Measurements from ENCODE around the gene N4BP3. TPM values are rescaled to one million over a fixed set of nuclear protein-coding genes. Genes with fewer than 3 reads are reported as not detected.
"Not testable (repeated sequence)": the region's sequence is repeated elsewhere in the genome, so short reads cannot be mapped to it uniquely, and the experiment has no call there.

N4BP3 gene
- polyA plus RNA-seq, 3 donors = 3.8 to 4.4 (median 3.9) TPM

DNA sequence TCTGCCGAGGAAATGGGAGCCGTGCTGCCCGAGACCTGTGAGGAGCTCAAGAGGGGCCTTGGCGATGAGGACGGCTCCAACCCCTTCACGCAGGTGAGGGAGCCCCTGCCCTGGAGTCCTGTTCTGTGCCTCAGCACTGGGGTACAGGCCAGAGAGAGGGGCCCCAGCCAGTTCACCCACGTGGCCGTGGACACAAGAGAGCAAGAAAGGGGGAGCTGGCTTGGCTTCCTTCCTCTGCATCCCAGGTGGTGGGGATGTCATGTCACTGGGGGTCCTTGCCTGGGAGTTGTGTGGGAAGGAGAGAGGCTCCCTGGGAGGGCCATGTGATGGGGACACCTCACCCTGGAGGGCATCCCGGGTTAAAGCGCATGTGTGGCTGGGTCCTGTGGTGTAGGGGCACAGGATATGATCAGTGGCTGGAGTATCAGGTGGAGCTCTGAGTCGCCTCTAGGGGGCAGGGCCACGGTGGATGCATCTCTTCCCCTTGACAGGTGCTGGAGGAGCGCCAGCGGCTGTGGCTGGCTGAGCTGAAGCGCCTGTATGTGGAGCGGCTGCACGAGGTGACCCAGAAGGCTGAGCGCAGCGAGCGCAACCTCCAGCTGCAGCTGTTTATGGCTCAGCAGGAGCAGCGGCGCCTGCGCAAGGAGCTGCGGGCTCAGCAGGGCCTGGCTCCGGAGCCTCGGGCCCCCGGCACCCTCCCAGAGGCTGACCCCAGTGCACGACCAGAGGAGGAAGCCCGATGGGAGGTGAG is 7.5 kb downstream of the N4BP3 start:
- DNase-seq (ENCODE audit: low read depth in 3 of 3, low spot score in 2 of 3) = peak in 2 of 3 donors; percentile 74 to 83

DNA sequence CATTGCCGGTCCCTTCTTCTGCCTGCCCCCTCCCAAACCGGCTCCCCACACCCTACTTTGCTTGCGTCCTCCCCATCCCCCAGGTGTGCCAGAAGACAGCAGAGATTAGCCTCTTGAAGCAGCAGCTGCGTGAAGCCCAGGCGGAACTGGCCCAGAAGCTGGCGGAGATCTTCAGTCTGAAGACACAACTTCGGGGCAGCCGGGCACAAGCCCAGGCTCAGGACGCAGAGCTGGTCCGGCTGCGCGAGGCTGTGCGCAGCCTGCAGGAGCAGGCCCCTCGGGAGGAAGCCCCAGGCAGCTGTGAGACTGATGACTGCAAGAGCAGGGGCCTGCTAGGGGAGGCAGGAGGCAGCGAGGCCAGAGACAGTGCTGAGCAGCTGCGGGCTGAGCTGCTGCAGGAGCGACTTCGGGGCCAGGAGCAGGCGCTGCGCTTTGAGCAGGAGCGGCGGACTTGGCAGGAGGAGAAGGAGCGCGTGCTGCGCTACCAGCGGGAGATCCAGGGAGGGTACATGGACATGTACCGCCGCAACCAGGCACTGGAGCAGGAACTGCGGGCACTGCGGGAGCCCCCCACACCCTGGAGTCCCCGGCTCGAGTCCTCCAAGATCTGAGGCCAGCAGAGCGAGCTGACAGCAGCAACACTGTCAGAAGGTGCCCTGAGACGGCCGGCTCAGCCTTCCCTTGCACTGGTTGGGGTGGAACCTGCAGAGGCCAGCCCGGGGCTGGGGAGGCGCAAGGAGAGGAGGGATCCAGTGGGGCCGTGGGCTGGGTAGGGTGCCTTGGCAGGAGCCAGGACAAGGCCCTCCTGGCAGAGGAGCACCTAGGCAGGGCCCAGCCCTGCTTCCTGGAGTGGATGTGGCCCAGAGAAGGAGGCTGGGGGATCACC is 8.3 kb downstream of the N4BP3 start:
- no peak for DNase-seq (ENCODE audit: low read depth in 3 of 3, low spot score in 2 of 3)

DNA sequence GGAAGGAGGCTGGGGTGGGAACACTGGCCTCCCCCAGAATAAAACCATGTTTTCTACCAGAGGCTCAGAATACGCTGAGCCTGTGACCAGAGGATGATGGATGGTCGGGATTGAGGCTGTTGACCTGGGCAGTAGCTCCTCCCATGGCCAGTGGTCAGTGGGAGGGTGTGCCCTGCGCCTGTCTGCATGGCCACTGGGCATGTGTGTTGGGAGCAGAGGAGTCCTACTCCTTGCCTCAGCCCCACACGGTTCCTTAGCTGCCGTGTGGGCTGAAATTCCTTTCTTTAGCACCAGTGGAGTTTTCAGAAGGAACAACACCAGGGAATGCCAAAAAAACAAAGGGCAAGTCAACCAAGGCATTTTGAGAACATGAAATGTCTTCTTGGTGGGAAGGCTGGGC is 9.0 kb downstream of the N4BP3 start:
- DNase-seq (ENCODE audit: low read depth in 3 of 3, low spot score in 2 of 3) = no peak

DNA sequence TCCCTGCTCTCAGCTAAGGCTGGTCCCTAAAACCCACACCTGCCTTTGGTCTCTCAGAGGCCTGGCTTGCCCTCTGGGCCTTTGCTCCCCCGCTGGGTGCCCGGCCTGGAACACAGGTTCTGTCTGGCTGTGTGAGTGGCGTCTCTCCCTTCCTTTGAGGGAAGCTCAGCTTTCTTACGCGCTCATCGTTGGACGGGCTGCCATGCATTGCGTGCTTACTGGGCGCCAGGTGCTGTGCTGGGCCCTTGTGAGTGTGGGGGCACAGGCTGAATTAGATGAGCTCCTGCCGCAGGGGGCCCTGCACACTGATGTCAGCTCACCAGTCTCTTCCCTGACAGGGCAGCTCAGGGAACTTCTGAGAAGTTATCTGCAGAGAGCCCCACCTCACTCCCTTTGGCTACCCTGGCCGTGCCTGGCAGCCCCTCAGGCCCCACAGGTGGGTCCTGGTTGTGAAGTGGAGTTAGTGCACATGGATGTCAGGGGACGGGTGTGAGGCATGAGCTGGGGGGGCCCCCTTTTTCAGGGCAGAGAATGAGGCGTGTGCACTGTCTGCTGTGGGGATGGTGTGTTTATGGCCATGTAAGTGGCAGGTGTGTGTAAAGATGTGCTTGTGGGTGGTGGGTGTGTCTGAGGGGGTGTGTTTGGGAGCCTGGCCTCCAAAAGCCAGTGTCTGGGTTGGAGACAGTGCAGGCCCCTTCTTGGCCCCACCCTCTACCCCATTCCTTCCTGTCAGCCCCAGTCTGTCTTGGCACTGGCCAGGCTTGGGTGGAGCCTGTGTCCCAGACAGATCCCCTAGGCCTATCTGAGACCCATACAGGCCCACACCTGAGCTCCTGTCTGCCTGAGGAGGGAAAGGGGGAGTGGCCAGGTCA is 10.0 kb downstream of the N4BP3 start:
- no peak for DNase-seq (ENCODE audit: low read depth in 3 of 3, low spot score in 2 of 3)

DNA sequence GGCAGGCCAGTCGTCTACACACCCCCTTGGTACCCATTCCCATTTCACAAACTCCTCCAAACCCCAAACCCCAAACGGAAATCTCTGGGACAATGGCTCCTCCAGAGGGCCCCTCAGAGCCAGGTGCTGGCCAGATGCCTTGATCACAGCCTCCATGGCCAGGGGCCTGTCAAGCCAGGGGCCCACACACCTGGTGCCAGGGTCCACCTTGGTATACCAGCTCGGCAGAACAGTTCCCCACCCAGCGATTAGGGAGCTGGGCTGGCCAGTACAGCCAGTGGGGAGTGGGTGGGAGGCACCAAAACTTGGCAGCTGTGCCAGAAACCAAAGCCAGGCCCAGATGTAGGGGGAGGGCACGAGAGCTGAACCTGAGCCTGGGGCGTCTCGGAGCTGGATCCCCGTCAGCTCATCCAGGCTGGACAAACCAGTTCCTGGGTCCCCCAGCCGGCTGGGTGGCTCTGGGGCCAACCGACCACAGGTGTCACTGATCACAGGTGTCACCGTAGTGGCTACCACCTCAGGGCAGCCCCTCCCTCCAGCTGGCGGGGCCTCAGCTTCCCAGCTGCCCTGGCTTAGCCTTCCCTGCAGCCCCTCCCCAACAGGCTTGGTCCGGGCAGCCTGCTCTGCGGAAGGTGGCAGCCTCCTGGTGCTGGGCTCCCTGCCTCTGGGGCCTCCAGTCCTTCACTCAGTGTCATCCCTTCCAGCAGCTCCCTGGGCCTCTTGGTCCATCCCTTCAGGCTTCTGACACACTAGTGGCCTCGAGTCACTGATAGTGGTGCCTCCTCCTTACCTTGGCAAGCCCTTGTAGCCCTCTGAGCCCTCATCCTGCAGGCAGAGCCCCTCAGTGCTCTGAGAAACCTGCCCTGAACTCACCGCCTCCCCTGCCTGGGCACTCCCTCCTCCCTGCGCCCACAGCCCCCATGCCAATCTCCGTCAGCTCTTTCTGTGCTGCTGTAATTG is 10.9 kb downstream of the N4BP3 start:
- DNase-seq (ENCODE audit: low read depth in 3 of 3, low spot score in 2 of 3) = no peak

DNA sequence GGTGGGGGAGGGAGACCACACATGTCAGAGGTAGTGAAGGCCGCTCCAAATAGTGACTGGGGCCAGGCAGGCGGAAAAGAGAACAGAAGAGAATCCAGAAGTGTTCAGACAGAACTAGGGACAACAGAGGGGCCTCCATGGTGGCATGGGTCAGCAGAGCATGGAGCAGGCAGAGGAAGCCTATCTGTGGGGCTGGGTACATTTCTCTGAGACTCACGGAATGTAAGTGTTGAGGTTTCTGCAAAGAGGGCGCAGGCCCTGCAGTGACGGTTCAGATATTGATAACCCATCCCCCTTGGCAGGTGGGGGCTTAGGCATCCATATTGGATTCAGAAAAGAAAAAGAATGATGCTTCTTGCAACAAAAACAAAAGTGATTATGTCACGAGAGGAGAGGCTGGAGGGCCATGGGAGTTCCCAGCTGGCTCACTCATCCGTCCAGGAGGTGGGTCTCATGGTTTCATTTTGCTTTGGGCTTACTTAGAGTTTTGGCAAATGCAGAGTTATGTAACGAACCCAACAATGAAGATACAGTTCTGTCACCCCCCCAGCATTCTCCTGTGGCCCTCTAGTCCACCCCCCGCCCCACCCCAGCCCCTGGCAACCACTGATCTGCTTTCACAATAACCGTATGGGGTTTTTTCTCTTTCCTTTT is 12.0 kb downstream of the N4BP3 start:
- DNase-seq (ENCODE audit: low read depth in 3 of 3, low spot score in 2 of 3) = no peak

DNA sequence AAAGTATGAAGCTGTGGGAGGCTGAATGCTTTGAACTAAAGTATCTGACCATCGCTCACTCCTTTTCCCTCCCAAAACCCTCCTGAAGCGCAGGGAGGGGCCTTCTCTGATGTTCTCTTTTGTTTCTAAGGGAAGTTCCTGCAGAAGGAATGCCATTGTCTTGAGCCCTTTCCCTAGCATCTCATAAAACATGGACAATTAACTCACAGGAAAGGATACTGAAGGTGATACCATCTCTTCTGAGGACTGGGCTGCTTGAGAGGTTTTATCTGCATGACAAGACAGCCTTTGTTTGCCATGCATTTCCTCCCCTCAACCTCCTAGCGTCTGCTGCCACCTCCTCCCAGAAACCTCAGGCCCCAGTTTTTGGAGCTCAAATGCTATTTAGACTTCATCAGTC is 13.2 kb downstream of the N4BP3 start:
- no peak for DNase-seq (ENCODE audit: low read depth in 3 of 3, low spot score in 2 of 3)

DNA sequence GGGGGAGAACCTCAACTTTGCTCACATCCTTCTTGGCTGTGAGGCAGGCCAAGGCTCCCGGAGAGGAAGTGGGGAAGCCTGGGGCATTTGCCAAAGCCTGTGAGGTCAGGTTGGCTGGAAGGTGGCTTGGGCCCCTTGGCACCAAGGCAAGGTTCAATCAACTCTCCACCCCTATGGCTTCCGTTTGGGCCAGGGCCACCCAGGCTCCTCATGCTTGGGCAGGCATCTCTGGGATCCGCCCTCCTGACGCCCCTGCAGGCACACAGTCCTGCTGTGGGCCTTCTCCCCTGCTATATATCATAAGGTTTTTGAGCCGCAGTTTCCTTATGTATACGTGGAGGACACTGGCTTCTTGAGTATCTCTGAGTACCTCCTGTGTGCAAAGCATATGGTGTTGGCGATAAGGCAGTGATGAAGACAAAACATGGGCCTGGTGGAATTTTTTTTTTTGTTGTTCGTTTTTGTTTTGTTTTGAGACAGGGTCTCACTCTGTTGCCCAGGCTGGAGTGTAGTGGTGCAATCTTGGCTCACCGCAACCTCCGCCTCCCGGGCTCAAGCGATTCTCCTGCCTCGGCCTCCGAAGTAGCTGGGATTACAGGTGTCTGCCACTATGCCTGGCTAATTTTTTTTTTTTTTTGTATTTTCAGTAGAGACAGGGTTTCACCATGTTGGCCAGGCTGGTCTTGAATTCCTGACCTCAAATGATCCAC is 14.1 kb downstream of the N4BP3 start:
- not testable (repeated sequence) for DNase-seq (ENCODE audit: low read depth in 3 of 3, low spot score in 2 of 3)

DNA sequence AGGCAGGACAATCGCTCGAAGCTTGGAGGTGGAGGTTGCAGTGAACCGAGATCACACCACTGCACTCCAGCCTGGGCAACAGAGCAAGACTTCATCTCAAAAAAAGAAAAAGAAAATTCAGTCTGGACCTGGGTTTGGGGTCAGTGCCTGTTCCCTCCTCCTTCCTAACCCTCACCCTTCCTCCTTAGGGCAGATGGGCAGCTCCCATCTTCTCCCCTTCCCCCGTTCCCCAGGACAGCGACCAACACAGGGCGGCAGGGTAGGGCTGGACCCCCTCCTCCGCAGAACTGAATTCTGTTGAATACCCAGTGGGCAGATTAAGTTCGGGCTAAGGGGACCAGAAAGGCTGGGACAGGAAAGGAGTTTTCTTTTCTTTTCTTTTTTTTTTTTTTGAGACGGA is 16.0 kb downstream of the N4BP3 start:
- no peak for DNase-seq (ENCODE audit: low read depth in 3 of 3, low spot score in 2 of 3)

DNA sequence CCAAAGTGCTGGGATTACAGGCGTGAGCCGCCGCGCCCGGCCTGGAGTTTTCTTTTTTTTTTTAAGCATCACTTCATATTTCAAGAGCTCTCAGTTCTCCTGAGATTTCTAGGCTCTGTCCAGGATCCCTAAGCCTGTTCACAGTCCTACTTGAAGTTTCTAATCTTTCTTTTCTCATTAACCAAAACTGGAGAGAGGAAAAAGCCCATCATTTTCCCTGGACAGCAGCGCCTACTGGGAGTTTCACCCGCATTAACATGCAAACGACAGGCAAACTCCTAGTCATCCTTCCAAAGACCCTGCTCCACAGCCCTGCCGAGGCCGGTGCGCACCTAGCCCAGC is 16.9 kb downstream of the N4BP3 start:
- not testable (repeated sequence) for DNase-seq (ENCODE audit: low read depth in 3 of 3, low spot score in 2 of 3)

DNA sequence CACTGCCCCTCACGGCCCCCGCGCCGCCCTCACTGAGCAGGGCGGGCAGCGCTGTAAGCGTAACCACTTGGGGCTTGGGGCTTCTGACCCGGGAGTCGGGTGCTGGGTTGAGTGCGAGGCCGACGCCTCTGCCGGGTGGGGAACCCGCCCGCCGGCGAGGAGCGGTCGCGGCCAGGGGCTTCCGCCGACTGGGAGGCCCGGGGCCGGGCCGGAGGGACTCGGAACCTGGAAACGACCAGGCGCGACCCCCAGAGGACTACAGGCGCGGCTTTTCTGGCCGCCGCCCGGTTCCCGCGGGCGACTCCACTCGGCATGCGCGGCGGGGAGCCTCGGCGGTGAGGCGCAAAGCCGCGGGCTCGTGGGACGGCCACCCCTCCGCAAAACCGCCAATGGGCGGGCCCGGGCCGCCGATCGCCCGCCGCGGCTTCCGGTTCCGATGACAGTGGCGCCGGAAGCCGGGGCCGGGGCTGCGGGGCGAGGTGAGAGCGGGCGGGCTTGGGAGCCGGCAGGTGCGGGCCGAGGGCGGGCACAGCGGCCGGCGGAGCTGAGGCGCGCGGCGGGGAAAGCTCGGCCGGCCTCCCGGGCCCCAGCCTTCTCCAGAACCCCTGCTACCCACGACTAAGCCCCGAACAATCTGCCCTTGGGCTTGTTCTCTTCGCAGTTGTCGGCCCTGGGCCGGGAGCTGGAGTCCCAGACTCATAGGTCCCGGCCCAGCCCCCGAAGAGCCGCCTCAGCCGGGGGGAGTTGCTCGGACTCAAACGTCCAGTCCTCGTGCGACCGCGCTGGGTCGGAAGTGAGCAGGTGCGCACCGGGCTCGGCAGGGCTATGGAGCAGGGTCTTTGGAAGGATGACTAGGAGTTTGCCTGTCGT is 17.5 kb downstream of the N4BP3 start, which contains the start of gene RMND5B:
Gene RMND5B (plus strand): TSS at position 439 of the 870 bp plus-strand sequence. CDS start 7,106 bp downstream, outside the sequence.
- peak in 1 of 3 donors; percentile 64 for DNase-seq (ENCODE audit: low read depth in 3 of 3, low spot score in 2 of 3)

DNA sequence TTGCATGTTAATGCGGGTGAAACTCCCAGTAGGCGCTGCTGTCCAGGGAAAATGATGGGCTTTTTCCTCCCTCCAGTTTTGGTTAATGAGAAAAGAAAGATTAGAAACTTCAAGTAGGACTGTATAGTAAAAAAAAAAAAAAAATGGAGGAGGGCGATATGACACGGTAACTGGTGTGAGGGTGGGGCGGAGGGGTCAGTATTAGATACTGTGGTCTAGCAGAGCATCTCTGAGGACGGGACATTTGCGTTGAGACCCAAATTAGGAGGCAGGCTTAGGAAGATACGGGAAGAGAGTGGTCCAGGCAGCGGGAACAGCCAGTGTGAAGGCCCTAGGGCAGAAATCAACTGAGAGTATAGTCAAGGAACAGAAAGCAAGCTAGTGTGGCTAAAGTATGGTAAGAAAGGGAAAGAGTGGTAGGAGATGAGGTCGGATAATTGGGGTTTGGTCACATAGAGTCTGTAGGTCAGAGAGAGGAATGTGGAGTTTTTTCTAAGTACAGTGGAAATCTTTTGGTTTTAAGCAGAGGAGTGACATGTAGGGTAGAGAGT is 18.2 kb downstream of the N4BP3 start:
- no peak for DNase-seq (ENCODE audit: low read depth in 3 of 3, low spot score in 2 of 3)

DNA sequence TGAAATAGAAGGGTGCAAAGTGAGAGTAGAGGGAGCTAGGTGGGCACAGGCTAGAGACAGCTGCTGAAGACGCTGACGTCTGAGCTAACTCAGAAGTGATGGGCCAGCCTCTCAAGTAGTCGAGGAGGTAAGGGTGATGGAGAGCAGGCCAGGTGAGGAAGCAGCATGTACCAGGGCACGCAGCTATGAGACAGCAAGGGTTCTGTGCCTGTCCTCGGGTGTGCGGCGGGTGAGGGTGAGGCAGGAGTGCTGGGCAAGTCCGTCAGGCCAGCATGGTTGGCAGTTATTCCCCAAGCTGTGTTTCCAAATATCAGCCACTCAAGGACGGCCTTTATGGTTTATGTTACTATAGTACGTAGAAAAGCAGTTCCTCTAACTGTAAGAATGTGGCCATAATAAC is 23.7 kb downstream of the N4BP3 start:
- DNase-seq (ENCODE audit: low read depth in 3 of 3, low spot score in 2 of 3) = no peak

DNA sequence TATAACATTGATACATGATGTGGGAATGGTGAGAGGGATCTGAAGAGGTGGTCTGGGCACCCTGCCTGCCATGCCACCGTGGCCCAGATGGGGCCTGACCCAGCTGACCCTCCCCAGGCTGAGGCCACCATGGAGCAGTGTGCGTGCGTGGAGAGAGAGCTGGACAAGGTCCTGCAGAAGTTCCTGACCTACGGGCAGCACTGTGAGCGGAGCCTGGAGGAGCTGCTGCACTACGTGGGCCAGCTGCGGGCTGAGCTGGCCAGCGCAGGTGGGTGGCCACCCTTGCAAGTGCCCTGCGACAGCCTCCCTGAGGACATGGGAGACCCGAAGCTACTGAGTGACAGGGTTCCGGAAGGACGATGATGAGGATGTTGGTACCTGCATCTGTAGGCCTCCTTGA is 24.7 kb downstream of the N4BP3 start:
- no peak for DNase-seq (ENCODE audit: low read depth in 3 of 3, low spot score in 2 of 3)

DNA sequence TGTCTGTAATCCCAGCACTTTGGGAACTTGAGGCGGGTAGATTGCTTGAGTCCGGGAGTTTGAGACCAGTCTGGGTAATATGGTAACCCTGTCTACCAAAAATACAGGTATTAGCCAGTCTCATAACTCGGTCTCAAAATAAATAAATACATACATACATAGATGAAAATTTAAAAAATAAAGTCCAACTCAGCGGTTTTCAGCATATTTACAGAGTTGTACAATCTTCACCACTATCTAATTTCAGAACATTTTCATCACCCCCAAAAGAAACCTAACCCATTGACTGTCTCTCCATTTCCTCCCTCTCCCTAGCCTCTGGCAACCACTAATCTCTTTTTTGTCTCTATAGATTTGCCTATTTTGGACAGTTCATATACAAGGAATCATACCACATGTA is 28.2 kb downstream of the N4BP3 start:
- DNase-seq (ENCODE audit: low read depth in 3 of 3, low spot score in 2 of 3) = no peak

DNA sequence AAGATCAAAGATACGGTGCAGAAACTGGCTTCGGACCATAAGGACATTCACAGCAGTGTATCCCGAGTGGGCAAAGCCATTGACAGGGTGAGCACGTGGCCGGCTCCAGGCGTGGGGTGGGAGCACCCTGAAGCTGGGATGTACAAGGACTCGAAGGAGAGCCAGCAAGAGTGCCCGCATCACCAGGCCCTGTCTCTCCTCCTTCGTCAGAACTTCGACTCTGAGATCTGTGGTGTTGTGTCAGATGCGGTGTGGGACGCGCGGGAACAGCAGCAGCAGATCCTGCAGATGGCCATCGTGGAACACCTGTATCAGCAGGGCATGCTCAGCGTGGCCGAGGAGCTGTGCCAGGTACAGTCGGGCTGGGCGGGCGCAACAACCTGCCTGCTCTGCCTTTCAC is 29.3 kb downstream of the N4BP3 start:
- DNase-seq (ENCODE audit: low read depth in 3 of 3, low spot score in 2 of 3) = no peak

DNA sequence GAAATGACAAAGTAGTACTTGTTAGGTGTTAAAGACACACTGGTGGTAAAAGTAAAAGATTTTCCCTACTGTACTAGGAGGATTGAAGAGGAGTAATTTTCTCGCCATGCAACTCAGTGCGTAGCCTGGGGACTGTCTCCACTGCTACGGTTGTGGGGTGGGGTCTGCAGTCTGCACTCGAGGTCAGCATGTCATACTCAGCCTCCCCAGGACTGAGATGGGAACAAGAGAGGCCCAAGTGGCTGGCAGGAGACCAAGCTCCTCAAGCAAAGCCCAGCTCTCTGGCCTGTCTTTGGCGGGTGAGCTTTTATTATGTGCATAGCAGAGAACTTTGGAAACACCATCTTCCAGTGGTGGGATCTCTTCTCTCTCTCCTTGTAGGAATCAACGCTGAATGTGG is 29.9 kb downstream of the N4BP3 start:
- DNase-seq (ENCODE audit: low read depth in 3 of 3, low spot score in 2 of 3) = no peak

Data from right renal cortex interstitium (tissue), 3 donors.